ENCODE results near the gene UBE2N. TPM values are rescaled to one million over a fixed set of nuclear protein-coding genes. Genes with fewer than 3 reads are reported as not detected.

The UBE2N gene
- total RNA-seq, 3 donors from 2014 or later = 65.5 to 92.2 (median 81.3) TPM

DNA sequence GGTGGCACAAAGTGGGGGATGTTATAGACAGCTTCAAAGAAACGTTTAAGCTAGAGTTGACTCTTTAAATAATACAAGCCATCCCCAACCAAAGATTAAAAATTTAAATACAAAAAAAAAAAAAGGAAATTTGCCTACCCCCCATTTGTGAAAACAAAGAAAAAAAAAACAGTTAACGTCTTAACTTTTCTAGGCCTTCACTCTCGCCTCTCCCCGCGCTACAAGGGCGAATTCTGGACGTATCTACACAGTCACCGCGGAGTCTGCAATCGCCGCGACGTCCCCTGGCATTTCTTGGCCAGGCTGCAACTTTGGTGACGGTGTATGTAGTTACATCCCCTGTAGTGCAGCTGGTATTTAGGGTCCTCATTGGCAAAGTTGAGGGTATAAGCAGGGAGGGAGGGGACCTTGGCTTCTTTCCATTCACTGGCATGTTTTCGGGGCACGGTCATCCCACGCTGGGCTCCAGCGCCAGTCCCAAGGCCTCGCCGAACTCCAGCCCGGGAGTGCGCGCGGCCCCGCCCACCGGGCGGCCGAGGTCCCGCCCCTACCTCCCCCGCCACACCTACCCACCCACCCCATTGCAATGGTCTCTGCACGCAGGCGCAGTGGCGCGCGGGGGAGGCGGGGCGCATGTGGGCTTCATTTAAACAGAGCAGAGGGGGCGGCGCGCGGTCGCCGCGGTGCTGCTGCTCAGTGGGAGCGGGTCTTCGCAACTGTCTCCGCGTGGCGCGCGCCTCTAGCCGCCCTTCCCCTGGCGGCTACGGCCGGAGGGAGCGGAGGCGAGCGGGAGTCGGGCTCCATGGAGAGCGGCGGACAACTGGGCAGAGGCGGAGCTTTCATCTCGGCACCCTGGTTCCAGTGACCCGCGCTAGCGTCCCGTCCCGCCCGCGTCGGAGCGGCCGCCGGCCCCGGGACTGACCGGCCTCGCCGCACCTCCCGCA lies 64.2 kb downstream of the UBE2N start, which contains the start of gene NUDT4:
NUDT4 (plus strand) TSS at position 674 of the 944 bp plus-strand sequence. CDS start 398 bp downstream, outside the sequence.
- Histone ChIP-seq H3K36me3 (ENCODE audit: low read depth) (no peaks in the 10 kb centered on the region), H3K4me3 (peak within 1 kb of the TSS; percentile 85), H3K4me1 (ENCODE audit: low read depth) (peaks cover 25% of the 10 kb centered on the region), H3K9me3 (no peaks in the 10 kb centered on the region)
- TF ChIP-seq, protein P1, sequence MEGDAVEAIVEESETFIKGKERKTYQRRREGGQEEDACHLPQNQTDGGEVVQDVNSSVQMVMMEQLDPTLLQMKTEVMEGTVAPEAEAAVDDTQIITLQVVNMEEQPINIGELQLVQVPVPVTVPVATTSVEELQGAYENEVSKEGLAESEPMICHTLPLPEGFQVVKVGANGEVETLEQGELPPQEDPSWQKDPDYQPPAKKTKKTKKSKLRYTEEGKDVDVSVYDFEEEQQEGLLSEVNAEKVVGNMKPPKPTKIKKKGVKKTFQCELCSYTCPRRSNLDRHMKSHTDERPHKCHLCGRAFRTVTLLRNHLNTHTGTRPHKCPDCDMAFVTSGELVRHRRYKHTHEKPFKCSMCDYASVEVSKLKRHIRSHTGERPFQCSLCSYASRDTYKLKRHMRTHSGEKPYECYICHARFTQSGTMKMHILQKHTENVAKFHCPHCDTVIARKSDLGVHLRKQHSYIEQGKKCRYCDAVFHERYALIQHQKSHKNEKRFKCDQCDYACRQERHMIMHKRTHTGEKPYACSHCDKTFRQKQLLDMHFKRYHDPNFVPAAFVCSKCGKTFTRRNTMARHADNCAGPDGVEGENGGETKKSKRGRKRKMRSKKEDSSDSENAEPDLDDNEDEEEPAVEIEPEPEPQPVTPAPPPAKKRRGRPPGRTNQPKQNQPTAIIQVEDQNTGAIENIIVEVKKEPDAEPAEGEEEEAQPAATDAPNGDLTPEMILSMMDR (IDR thresholded peaks at IDR 0.05) = no peak
- DNase-seq (peak; percentile 98 to 99 (median 99)), ATAC-seq (peak; percentile 93)
- intact Hi-C loops (cut with DNase I, micrococcal nuclease) = no loop called here

DNA sequence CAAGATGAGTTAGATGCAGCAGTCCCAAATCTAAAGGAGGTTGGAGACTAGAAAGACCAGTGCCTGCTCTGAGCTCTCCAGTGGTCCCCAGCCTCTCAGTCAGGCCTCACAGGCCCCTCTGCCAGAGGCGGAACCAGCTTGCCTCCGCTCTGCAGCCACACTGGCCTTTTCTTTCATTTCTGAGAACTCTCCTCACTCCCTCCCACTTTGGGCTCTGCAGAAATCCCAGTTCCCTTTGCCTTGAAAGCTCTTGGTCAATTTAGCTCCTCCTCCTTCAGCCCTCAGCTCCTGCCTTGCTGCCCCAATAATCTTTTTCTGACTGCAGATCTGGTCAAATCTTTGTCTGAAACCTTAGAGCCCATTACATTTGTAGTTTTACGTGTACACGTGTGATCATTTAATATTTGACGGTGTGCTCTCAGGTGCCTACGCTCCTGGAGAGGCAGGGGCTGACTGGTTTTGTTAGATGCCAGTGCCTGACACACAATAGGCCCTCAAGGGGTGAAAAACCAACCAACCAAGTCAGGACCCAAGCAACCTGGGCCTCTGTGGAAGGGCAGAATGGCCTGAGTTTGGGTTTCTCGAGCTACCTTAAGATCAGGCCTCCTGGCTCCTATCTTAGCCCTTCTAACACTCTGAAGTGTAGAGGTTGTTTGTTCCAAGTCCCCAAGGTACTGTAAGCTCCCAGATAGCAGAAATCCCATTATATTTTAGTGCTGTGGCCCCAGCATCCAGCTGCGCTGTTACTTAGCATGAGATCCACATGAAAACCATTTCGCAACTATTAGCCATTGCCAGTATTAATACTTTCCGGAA lies 65.1 kb downstream of the UBE2N start:
- intact Hi-C loops (cut with DNase I, micrococcal nuclease) = no loop called here
- Histone ChIP-seq H3K9me3 (no peaks in the 10 kb centered on the region), H3K4me1 (ENCODE audit: low read depth) (peaks cover 23% of the 10 kb centered on the region), H3K4me3 (no peak overlapping the region), H3K36me3 (ENCODE audit: low read depth) (no peaks in the 10 kb centered on the region)
- DNase-seq (peak in 2 of 3 donors; percentile 51 to 65), ATAC-seq (peak; percentile 8)
- TF ChIP-seq, protein P1 (IDR thresholded peaks at IDR 0.05) = no peak

DNA sequence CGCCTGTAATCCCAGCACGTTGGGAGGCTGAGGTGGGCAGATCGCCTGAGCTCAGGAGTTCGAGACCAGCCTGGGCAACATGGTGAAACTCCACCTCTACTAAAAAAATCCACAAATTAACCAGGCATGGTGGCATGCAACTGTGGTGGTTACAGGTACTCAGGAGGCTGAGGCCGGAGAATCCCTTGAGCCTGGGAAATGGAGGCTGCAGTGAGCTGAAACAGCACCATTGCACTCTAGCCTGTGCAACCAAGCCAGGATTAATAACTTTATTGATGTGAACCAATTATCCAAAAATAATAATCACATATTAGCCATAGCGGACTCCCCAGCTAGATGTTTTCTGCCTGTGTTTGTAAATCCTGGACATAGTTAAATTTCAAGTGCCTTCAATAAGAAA lies 65.8 kb downstream of the UBE2N start:
- no peak overlapping the region for H3K4me3 ChIP-seq
- TF ChIP-seq, protein P1 (IDR thresholded peaks at IDR 0.05) = no peak

DNA sequence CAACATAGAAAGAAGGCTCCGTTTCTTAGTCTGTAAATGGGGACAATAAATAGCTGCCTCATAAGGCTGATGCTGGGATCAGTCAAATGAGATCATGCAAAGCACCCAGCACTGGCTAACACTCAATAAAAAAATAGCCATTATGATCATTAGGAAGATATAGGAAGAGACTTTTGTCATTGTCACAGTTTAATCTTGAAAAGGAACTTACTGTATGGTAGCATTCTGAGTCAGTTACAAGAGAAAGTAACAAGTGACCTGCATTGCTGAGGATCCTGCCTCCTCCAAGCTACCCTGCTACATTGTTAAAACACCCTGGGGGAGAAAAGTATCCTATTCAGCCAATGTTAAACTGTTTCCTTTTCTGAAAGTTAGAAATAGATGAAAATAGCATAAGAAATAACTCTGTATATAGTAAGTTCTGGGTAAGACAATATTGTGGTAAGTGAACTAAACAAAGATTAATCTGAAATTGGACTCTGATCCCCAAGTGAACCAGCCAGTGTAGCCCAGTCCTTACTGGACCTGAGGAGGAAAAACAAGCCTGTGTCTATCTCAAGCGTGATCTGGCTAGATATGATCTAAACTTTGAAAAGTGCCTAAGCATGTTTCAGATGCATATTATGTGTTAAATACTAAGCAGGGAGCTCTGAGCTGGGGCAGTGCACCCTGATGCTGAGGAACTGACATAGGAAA lies 67.6 kb downstream of the UBE2N start:
- Histone ChIP-seq H3K4me3 (no peak overlapping the region), H3K9me3 (no peaks in the 10 kb centered on the region), H3K36me3 (ENCODE audit: low read depth) (no peaks in the 10 kb centered on the region), H3K4me1 (ENCODE audit: low read depth) (peaks cover 13% of the 10 kb centered on the region)
- intact Hi-C loops (cut with DNase I, micrococcal nuclease) = no loop called here
- DNase-seq (peak in 1 of 3 donors; percentile 56), ATAC-seq (peak; percentile 17)
- TF ChIP-seq, protein P1 (IDR thresholded peaks at IDR 0.05) = no peak

More for the DNA sequence above, 65.8 kb downstream of the UBE2N start:
- Histone ChIP-seq H3K36me3 (ENCODE audit: low read depth) (no peaks in the 10 kb centered on the region), H3K9me3 (no peaks in the 10 kb centered on the region), H3K4me1 (ENCODE audit: low read depth) (peaks cover 17% of the 10 kb centered on the region)
- DNase-seq (no peak), ATAC-seq (no peak)
- intact Hi-C loops (cut with DNase I, micrococcal nuclease) = no loop called here

DNA sequence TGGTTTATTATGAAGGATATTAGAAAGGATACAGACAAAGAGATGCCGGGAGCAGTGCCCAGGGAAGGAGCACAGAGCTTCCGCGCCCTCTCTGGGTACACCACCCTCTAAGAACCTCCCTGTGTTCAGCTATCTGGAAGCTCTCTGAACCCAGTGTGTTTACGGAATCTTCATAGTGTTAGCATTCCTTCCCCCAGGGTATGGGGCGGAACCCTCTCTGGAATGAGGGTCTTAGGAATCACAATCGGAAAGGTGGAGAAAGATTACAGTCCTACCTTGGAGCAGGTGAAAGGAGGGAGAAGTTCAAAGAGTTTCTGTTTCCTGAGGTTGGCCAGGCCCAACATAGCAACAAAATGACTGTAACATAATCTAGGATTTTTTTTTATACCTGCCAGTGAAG lies 70.8 kb downstream of the UBE2N start:
- no peaks in the 10 kb centered on the region for H3K9me3 ChIP-seq
- no peak overlapping the region for H3K4me3 ChIP-seq
- TF ChIP-seq, protein P1 (IDR thresholded peaks at IDR 0.05) = no peak
- no peak for DNase-seq
- H3K36me3 ChIP-seq (ENCODE audit: low read depth) = no peaks in the 10 kb centered on the region
- ATAC-seq = no peak
- H3K4me1 ChIP-seq (ENCODE audit: low read depth) = peaks cover 12% of the 10 kb centered on the region
- intact Hi-C loops (cut with DNase I, micrococcal nuclease) = no loop called here
